Lower leg skin (tissue), 4 donors: ENCODE measurements around the gene DYNC1I1. TPM values are rescaled to one million over a fixed set of nuclear protein-coding genes. Genes with fewer than 3 reads are reported as not detected.

ENCODE experiments used
- DNase-seq, 2 donors: peaks; one replicate each; pipeline ENCODE4 v3.0.0-alpha.2; 2019; ENCODE audit warnings: low spot score in 2 of 2
- H3K4me3 ChIP-seq: fragments of 200-600 bp; sonication (generic); 2 replicates; pipeline ENCODE4 v1.5.1; 2017; ENCODE audit warnings: mild to moderate bottlenecking, low read depth; ENCODE audit not compliant: poor library complexity, severe bottlenecking
- CTCF ChIP-seq, 3 donors: fragments of 450-650 bp; IDR thresholded peaks; one replicate each; pipeline ENCODE4 v1.5.1; 2016; ENCODE audit warnings: antibody characterized with exemption in 3 of 3, mild to moderate bottlenecking in 3 of 3, moderate library complexity in 2 of 3
- POLR2A ChIP-seq, 2 donors: fragments of 450-650 bp; IDR thresholded peaks; one replicate each; pipeline ENCODE4 v1.6.1; 2016 to 2017; ENCODE audit warnings: antibody characterized with exemption in 2 of 2, mild to moderate bottlenecking in 1 of 2, moderate library complexity in 1 of 2
- WGBS, 2 donors: methylation state at CpG; one replicate each; pipeline ENCODE4 v1.1.5; 2018; 5-methylcytosine and 5-hydroxymethylcytosine counted together
- intact Hi-C: fragments of 100-400 bp; cut with DNase I; formaldehyde crosslinking; loops from one replicate; pipeline ENCODE4 v1.15.0; 2023; ENCODE audit warnings: low total_unique reads
- total RNA-seq, 4 donors: library from RNA; depleted of rRNA; stranded (reverse); fragments of >200 nt; gene quantifications; one replicate each; pipeline ENCODE4 v1.1.0, GENCODE V29; 2016

DYNC1I1 gene
- total RNA-seq, 4 donors from 2014 or later = 0.97 to 7.6 (median 3.7) TPM

DNA sequence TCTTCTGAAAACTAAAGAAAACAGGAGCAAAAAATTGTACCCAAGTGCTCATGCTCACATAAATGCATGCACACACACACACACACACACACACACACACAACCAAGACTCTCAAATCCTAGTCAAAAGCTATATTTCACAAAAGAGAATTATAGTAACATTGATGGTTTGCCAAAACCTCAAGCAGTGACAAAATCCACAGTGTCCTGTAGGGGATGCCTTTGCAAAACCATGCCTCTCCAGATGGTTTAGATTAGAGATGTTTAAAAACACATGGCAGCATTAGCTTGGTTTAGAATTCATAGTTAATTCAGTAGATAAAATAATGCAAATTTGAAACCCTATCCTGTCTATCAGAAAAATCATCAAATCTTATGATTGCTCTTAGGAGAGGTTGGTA lies 232.2 kb downstream of the DYNC1I1 start:
- intact Hi-C loops = no loop called here
- DNase-seq = no peak
- no peak overlapping the region for H3K4me3 ChIP-seq
- TF ChIP-seq CTCF (IDR thresholded peaks at IDR 0.05) (no peak), POLR2A (IDR thresholded peaks at IDR 0.05) (no peak)

GRCh38 chr7:96005271-96005670 lies 232.9 kb downstream of the DYNC1I1 start:
- intact Hi-C loops = no loop called here
- TF ChIP-seq CTCF (IDR thresholded peaks at IDR 0.05) (no peak), POLR2A (IDR thresholded peaks at IDR 0.05) (no peak)
- no peak overlapping the region for H3K4me3 ChIP-seq
- DNase-seq = no peak
- 76 to 80% methylated on average over 5 of the region's 5 CpGs for WGBS, 2 donors

- intact Hi-C loops = no loop called here
- no peak overlapping the region for H3K4me3 ChIP-seq
- no peak for TF ChIP-seq CTCF (IDR thresholded peaks at IDR 0.05)
- TF ChIP-seq POLR2A (IDR thresholded peaks at IDR 0.05) = no peak
- 86 to 89% methylated on average over 2 of the region's 2 CpGs for WGBS, 2 donors
- DNase-seq = no peak
Measured at GRCh38 chr7:96009148-96009547, 236.8 kb downstream of the DYNC1I1 start.

GRCh38 chr7:96013836-96014235 lies 241.5 kb downstream of the DYNC1I1 start:
- no peak for DNase-seq
- no peak overlapping the region for H3K4me3 ChIP-seq
- TF ChIP-seq POLR2A (IDR thresholded peaks at IDR 0.05) (no peak), CTCF (IDR thresholded peaks at IDR 0.05) (no peak)
- WGBS, 2 donors = 88% methylated on average over 2 of the region's 2 CpGs
- intact Hi-C loops = no loop called here

- DNase-seq = no peak
- intact Hi-C loops = no loop called here
- WGBS, 2 donors = 60 to 63% methylated on average over 1 of the region's 1 CpG
- TF ChIP-seq CTCF (IDR thresholded peaks at IDR 0.05) (no peak), POLR2A (IDR thresholded peaks at IDR 0.05) (no peak)
- no peak overlapping the region for H3K4me3 ChIP-seq
Measured at GRCh38 chr7:96014617-96015016, 242.3 kb downstream of the DYNC1I1 start.

GRCh38 chr7:96016056-96016586 lies 243.8 kb downstream of the DYNC1I1 start:
- TF ChIP-seq POLR2A (IDR thresholded peaks at IDR 0.05) = no peak
- TF ChIP-seq CTCF (IDR thresholded peaks at IDR 0.05) = no peak
- no peak for DNase-seq
- no peak overlapping the region for H3K4me3 ChIP-seq
- 69 to 70% methylated on average over 3 of the region's 3 CpGs for WGBS, 2 donors
- intact Hi-C loops = no loop called here
